GM23338 (cell line): ENCODE results near the gene VAPB. TPM values are rescaled to one million over a fixed set of nuclear protein-coding genes. Genes with fewer than 3 reads are reported as not detected.
"Not testable (repeated sequence)": the region's sequence is repeated elsewhere in the genome, so short reads cannot be mapped to it uniquely, and the experiment has no call there.

Experiments
- ATAC-seq: fragments of 200-7000 bp; cut with Tn5 transposase; 3 replicates; pipeline ENCODE4 v1.9.1; 2020
- DNase-seq: peaks from one replicate; pipeline ENCODE4 v3.0.0-alpha.2; 2015; ENCODE audit warnings: low spot score
- H2AFZ ChIP-seq: fragments of 200-600 bp; sonication (generic); 2 replicates; pipeline ENCODE4 v1.8.0; 2016; ENCODE audit warnings: antibody characterized with exemption, mild to moderate bottlenecking, moderate library complexity
- H3F3A ChIP-seq: fragments of 200-600 bp; sonication (generic); replicated peaks from 2 replicates; pipeline ENCODE4 v1.8.0; 2017; ENCODE audit warnings: antibody characterized with exemption, mixed run types, low read depth
- H3K27ac ChIP-seq: fragments of 200-600 bp; sonication (generic); 2 replicates; pipeline ENCODE4 v1.6.1; 2016; ENCODE audit warnings: low read depth
- H3K27me3 ChIP-seq: fragments of 200-600 bp; sonication (generic); 2 replicates; pipeline ENCODE4 v1.8.0; 2016; ENCODE audit warnings: mild to moderate bottlenecking, mixed run types, moderate library complexity; ENCODE audit not compliant: insufficient read depth
- H3K36me3 ChIP-seq: fragments of 200-600 bp; sonication (generic); 2 replicates; pipeline ENCODE4 v1.8.0; 2016; ENCODE audit warnings: mild to moderate bottlenecking; ENCODE audit not compliant: insufficient read depth
- H3K4me1 ChIP-seq: fragments of 200-600 bp; sonication (generic); 2 replicates; pipeline ENCODE4 v1.8.0; 2016; ENCODE audit warnings: mild to moderate bottlenecking, moderate library complexity; ENCODE audit not compliant: insufficient read depth
- H3K4me2 ChIP-seq: fragments of 200-600 bp; sonication (generic); 2 replicates; pipeline ENCODE4 v1.7.1; 2017; ENCODE audit warnings: mixed run types
- H3K4me3 ChIP-seq: fragments of 200-600 bp; sonication (generic); 2 replicates; pipeline ENCODE4 v1.6.1; 2016; ENCODE audit warnings: mixed run types
- H3K79me2 ChIP-seq: fragments of 200-600 bp; sonication (generic); replicated peaks from 2 replicates; pipeline ENCODE4 v1.8.0; 2017; ENCODE audit warnings: mild to moderate bottlenecking; ENCODE audit not compliant: insufficient read depth
- H3K9me2 ChIP-seq: fragments of 200-600 bp; sonication (generic); 2 replicates; pipeline ENCODE4 v1.8.0; 2017; ENCODE audit not compliant: insufficient read depth
- H4K20me1 ChIP-seq: fragments of 200-600 bp; sonication (generic); replicated peaks from 2 replicates; pipeline ENCODE4 v1.8.0; 2017; ENCODE audit warnings: mild to moderate bottlenecking; ENCODE audit not compliant: insufficient read depth
- H3K27ac Mint-ChIP-seq: 2 replicates; pipeline ENCODE4 v1.8.0; 2020; ENCODE audit warnings: inconsistent platforms, mild to moderate bottlenecking, moderate library complexity, mixed read lengths
- H3K27me3 Mint-ChIP-seq: 3 replicates; pipeline ENCODE4 v1.8.0; 2022; ENCODE audit warnings: low read depth, mild to moderate bottlenecking, moderate library complexity, mixed read lengths, inconsistent platforms; ENCODE audit not compliant: insufficient read depth, poor library complexity
- H3K36me3 Mint-ChIP-seq: 3 replicates; pipeline ENCODE4 v1.8.0; 2021; ENCODE audit warnings: low read depth, mild to moderate bottlenecking, inconsistent platforms, moderate library complexity, mixed read lengths
- H3K4me1 Mint-ChIP-seq: 3 replicates; pipeline ENCODE4 v1.8.0; 2020; ENCODE audit warnings: mild to moderate bottlenecking, inconsistent platforms, mixed read lengths
- H3K4me3 Mint-ChIP-seq: 3 replicates; pipeline ENCODE4 v1.8.0; 2021; ENCODE audit warnings: moderate library complexity, mild to moderate bottlenecking, inconsistent platforms, mixed read lengths
- H3K9me3 Mint-ChIP-seq: 3 replicates; pipeline ENCODE4 v1.8.0; 2020; ENCODE audit warnings: moderate library complexity, mild to moderate bottlenecking, inconsistent platforms, mixed read lengths
- STAT1 ChIP-seq: IDR thresholded peaks from one replicate; pipeline ENCODE4 v1.6.1; 2016; ENCODE audit warnings: antibody characterized with exemption; ENCODE audit not compliant: unreplicated experiment
- ZNF462 ChIP-seq: fragments of 250-450 bp; sonication (Bioruptor Pico); IDR thresholded peaks from 2 replicates; pipeline ENCODE4 v1.5.0; 2020; ENCODE audit warnings: mild to moderate bottlenecking, moderate library complexity
- polyA plus RNA-seq: library from polyadenylated mRNA; unstranded; fragments of >200 nt; fragmentation: Nextera tagmentation; extraction: Ambion mirVana; gene quantifications from 2 replicates; pipeline ENCODE4 v1.2.1, GENCODE V29; 2016
- total RNA-seq: library from RNA; depleted of rRNA; stranded (reverse); fragments of >200 nt; shearing (Covaris generic); gene quantifications from 2 replicates; pipeline ENCODE4 v1.2.3, GENCODE V29; 2014
- TF ChIP-seq, protein P1 (sequence below): IDR thresholded peaks from one replicate; pipeline ENCODE4 v1.6.1; 2018; ENCODE audit warnings: antibody characterized with exemption; ENCODE audit not compliant: unreplicated experiment

Gene VAPB
- total and polyA plus RNA-seq, 2 experiments from 2014 or later, result 18.8 to 22.9 TPM

DNA sequence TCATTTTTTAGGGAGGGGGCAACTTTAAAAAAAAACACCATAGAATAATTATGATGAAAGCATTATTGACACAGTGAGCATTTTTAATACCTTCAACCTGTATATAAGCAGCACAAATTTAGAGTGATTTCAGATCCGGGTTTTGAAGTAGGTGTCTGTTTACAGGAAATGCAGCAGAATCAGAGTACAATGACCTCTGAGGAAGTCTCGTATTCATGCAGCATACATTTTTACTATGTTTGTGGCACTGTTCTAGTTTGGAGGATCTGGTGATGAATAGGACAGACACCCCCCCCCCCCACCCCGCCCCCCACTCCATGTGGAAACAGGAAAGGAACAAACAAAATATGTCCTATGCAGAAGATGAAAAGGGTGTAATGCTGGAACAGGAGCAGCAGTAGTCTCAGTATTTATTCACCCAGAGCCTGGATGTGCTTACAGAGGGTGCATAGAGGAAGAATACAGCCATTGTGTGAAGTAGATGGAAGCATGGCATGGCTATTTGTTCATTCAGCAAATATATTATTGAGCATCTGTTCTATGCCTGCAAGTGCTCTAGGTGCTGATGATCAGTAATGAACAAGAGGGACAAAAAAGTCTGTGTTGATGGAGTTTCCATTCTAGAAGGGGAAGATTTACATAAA is 19.7 kb downstream of the VAPB start (continued):
- TF ChIP-seq, protein P1, sequence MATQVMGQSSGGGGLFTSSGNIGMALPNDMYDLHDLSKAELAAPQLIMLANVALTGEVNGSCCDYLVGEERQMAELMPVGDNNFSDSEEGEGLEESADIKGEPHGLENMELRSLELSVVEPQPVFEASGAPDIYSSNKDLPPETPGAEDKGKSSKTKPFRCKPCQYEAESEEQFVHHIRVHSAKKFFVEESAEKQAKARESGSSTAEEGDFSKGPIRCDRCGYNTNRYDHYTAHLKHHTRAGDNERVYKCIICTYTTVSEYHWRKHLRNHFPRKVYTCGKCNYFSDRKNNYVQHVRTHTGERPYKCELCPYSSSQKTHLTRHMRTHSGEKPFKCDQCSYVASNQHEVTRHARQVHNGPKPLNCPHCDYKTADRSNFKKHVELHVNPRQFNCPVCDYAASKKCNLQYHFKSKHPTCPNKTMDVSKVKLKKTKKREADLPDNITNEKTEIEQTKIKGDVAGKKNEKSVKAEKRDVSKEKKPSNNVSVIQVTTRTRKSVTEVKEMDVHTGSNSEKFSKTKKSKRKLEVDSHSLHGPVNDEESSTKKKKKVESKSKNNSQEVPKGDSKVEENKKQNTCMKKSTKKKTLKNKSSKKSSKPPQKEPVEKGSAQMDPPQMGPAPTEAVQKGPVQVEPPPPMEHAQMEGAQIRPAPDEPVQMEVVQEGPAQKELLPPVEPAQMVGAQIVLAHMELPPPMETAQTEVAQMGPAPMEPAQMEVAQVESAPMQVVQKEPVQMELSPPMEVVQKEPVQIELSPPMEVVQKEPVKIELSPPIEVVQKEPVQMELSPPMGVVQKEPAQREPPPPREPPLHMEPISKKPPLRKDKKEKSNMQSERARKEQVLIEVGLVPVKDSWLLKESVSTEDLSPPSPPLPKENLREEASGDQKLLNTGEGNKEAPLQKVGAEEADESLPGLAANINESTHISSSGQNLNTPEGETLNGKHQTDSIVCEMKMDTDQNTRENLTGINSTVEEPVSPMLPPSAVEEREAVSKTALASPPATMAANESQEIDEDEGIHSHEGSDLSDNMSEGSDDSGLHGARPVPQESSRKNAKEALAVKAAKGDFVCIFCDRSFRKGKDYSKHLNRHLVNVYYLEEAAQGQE, result no peak
- no peak for TF ChIP-seq STAT1

DNA sequence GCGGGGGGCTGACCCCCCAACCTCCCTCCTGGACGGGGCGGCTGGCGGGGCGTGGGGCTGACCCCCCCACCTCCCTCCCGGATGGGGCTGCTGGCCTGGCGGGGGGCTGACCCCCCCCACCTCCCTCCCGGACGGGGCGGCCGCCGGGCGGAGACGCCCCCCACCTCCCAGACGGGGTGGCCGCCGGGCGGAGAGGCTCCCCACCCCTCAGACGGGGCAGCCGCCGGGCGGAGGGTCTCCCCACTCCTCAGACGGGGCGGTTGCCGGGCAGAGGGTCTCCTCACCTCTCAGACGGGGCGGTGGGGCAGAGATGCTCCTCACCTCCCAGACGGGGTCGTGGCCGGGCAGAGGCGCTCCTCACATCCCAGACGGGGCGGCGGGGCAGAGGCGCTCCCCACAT is 25.2 kb downstream of the VAPB start:
- not testable (repeated sequence) for H3F3A ChIP-seq, H3K27ac Mint-ChIP-seq, ATAC-seq, H3K27me3 Mint-ChIP-seq, H3K36me3 ChIP-seq, H3K27ac ChIP-seq, DNase-seq, H3K4me2 ChIP-seq, H2AFZ ChIP-seq, H3K9me2 ChIP-seq, H3K27me3 ChIP-seq, H3K4me3 ChIP-seq, H3K4me3 Mint-ChIP-seq, H4K20me1 ChIP-seq
- H3K4me1 ChIP-seq, result peaks cover 30% of the 10 kb centered on the region
- peaks cover 42% of the 10 kb centered on the region for H3K4me1 Mint-ChIP-seq
- H3K79me2 ChIP-seq, result peaks cover 67% of the 10 kb centered on the region
- H3K9me3 Mint-ChIP-seq, result peaks cover 19% of the 10 kb centered on the region
- peaks cover 27% of the 10 kb centered on the region for H3K36me3 Mint-ChIP-seq

- Histone ChIP-seq H3K4me1 (peaks cover 25% of the 10 kb centered on the region), H3K79me2 (peaks cover 61% of the 10 kb centered on the region)
- H3K27ac ChIP-seq, H3K9me2 ChIP-seq, H3K36me3 ChIP-seq, H3K4me3 Mint-ChIP-seq, H3K4me2 ChIP-seq, H4K20me1 ChIP-seq, H3K27ac Mint-ChIP-seq, H3F3A ChIP-seq, H3K4me3 ChIP-seq, H2AFZ ChIP-seq, ATAC-seq, DNase-seq, H3K27me3 ChIP-seq, H3K27me3 Mint-ChIP-seq: not testable (repeated sequence)
- Mint-ChIP-seq H3K36me3 (peaks cover 32% of the 10 kb centered on the region), H3K4me1 (peaks cover 36% of the 10 kb centered on the region), H3K9me3 (peaks cover 19% of the 10 kb centered on the region)
These were observed 25.8 kb downstream of the VAPB start for GRCh38 chr20:58414786-58415185.

GRCh38 chr20:58416057-58416456 is 27.0 kb downstream of the VAPB start:
- Mint-ChIP-seq H3K27me3 (no peaks in the 10 kb centered on the region), H3K4me1 (peaks cover 31% of the 10 kb centered on the region), H3K4me3 (peak overlapping the region; percentile 19; the same call in 2 of the 3 replicates), H3K9me3 (peaks cover 19% of the 10 kb centered on the region), H3K27ac (peak overlapping the region; percentile 80), H3K36me3 (peaks cover 41% of the 10 kb centered on the region)
- no peaks in the 10 kb centered on the region for H3K36me3 ChIP-seq
- peak overlapping the region; percentile 53; the same call in 1 of the 2 replicates for H3K4me2 ChIP-seq
- no peaks in the 10 kb centered on the region for H4K20me1 ChIP-seq
- ATAC-seq (no peak), DNase-seq (no peak)
- H3K9me2 ChIP-seq, result no peaks in the 10 kb centered on the region
- no peak overlapping the region; the same call in 1 of the 2 replicates for H3K27ac ChIP-seq
- no peaks in the 10 kb centered on the region for H3F3A ChIP-seq
- H3K4me3 ChIP-seq, result no peak overlapping the region
- H3K27me3 ChIP-seq, result no peaks in the 10 kb centered on the region
- peaks cover 25% of the 10 kb centered on the region for H3K4me1 ChIP-seq
- peaks cover 56% of the 10 kb centered on the region for H3K79me2 ChIP-seq
- H2AFZ ChIP-seq, result no peak overlapping the region
- no peak for TF ChIP-seq ZNF462 (CRISPR knock-in tag)
